ENCODE data around the gene CCDC57. TPM values are rescaled to one million over a fixed set of nuclear protein-coding genes. Genes with fewer than 3 reads are reported as not detected.

The CCDC57 gene
- total and polyA plus RNA-seq, 4 donors: 5.4 to 19.1 (median 11.7) TPM

DNA sequence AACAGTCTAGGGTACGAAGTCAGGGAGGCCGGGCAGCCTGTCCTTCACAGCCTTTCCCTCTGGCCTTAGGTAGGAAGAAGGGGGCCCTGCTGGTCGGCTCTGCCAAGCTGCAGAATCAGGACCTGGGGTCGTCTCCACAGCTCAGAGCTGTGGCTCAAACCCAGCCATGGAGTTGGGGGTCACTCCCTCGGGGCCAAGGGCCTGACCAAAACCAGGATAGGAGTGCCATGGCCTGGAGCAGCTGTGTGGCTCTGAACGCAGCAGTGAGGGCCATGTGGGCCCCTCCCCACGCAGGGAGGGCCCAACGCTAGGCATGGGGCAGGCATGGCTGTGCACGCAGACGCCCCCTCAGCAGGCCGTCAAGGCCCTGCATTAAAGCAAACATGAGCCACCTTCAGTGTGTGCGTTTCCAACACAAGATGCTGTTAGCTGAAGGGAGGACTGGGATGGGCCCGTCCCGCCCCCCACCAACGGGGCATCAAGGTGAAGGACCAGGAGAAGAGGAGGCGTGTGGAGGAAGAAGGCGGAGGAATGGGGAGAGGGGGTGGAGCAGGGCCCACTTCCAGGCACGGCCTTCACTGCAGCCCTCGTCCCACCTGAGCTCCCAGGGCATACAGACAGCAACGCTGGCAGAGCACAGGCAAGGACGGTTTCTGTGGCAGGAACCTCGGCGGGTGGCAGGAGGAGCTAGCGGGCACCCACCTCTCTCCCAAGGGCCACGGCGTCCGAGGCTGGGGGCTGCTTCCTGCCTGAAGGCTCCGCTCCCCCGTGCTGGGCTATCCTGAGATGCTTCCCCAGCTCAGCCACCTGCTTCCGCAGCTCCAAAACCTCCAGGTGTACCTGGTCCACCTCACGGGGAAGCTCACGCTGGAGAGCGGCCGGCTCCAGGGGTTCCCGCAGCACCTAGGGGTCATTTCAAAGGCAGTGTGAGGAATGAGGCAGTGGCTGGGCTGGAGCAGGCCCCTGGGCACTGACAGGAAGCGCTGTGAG lies 55.3 kb downstream of the CCDC57 start:
- no peaks in the 10 kb centered on the region for H3K9me3 ChIP-seq (ENCODE audit: control insufficient read depth in 4 of 4, low read length in 3 of 4)
- H3K4me3 ChIP-seq (ENCODE audit: low read depth in 1 of 3, low read length in 3 of 3): no peak overlapping the region
- no peaks in the 10 kb centered on the region for H3K27me3 ChIP-seq (ENCODE audit: control insufficient read depth in 4 of 4, insufficient read depth in 4 of 4, low read length in 3 of 4)
- no peak overlapping the region for H3K9ac ChIP-seq (ENCODE audit: low read depth in 1 of 2, low read length in 2 of 2)
- peaks cover 3 to 20% (median 17%) of the 10 kb centered on the region in 4 donors for H3K4me1 ChIP-seq (ENCODE audit: control insufficient read depth in 4 of 4, insufficient read depth in 4 of 4, low read length in 3 of 4)
- H3K36me3 ChIP-seq (ENCODE audit: control insufficient read depth in 4 of 4, insufficient read depth in 3 of 4, low read depth in 1 of 4, low read length in 3 of 4): peaks cover 0 to 2% (median 0%) of the 10 kb centered on the region in 4 donors
- no peak overlapping the region for H3K27ac ChIP-seq (ENCODE audit: low read depth in 1 of 2, low read length in 2 of 2)
- no peak for TF ChIP-seq JUND (IDR thresholded peaks at IDR 0.05)
- TF ChIP-seq, protein P1, sequence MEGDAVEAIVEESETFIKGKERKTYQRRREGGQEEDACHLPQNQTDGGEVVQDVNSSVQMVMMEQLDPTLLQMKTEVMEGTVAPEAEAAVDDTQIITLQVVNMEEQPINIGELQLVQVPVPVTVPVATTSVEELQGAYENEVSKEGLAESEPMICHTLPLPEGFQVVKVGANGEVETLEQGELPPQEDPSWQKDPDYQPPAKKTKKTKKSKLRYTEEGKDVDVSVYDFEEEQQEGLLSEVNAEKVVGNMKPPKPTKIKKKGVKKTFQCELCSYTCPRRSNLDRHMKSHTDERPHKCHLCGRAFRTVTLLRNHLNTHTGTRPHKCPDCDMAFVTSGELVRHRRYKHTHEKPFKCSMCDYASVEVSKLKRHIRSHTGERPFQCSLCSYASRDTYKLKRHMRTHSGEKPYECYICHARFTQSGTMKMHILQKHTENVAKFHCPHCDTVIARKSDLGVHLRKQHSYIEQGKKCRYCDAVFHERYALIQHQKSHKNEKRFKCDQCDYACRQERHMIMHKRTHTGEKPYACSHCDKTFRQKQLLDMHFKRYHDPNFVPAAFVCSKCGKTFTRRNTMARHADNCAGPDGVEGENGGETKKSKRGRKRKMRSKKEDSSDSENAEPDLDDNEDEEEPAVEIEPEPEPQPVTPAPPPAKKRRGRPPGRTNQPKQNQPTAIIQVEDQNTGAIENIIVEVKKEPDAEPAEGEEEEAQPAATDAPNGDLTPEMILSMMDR (IDR thresholded peaks at IDR 0.05; ENCODE audit: low read depth, low read length, missing input control): no peak
- no peak for DNase-seq (ENCODE audit: low spot score)
- 94% methylated on average over 36 of the region's 36 CpGs for WGBS

DNA sequence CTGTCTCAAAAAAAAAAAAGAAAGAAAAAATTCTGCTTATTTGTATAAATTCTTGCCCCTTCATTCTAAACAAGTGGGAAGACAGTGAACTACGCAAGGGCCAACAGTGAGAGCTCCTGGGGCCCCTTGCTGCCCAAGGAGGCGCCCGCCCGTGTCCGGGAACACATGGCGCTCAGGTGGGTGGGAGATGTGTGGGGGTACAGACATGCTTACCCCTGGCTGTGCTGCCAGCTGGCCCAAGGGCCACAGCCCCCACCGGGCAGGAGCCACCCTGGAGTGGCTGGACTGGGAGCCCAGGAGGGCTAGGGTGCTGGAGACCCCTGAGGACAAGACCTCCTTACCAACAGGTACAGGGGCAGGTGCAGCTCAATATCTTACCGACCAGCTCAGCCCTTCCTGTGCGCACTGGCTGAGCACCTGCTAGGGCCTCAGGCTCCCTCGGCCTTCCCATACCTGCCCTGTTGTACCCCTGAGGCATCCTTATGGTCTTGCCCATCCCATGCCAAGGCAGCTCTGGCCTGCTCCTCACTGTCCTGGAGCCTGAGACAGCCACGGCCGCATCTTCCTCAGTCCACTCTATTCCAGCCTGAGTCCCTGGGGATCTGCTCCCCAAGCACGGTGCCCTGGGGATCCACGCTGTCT lies 56.2 kb downstream of the CCDC57 start:
- Histone ChIP-seq H3K9ac (ENCODE audit: low read depth in 1 of 2, low read length in 2 of 2) (no peak overlapping the region), H3K4me3 (ENCODE audit: low read depth in 1 of 3, low read length in 3 of 3) (no peak overlapping the region), H3K27me3 (ENCODE audit: control insufficient read depth in 4 of 4, insufficient read depth in 4 of 4, low read length in 3 of 4) (no peaks in the 10 kb centered on the region), H3K9me3 (ENCODE audit: control insufficient read depth in 4 of 4, low read length in 3 of 4) (no peaks in the 10 kb centered on the region), H3K36me3 (ENCODE audit: control insufficient read depth in 4 of 4, insufficient read depth in 3 of 4, low read depth in 1 of 4, low read length in 3 of 4) (peaks cover 0 to 2% (median 0%) of the 10 kb centered on the region in 4 donors), H3K4me1 (ENCODE audit: control insufficient read depth in 4 of 4, insufficient read depth in 4 of 4, low read length in 3 of 4) (peaks cover 3 to 30% (median 22%) of the 10 kb centered on the region in 4 donors), H3K27ac (ENCODE audit: low read depth in 1 of 2, low read length in 2 of 2) (no peak overlapping the region)
- 97% methylated on average over 14 of the region's 14 CpGs for WGBS
- TF ChIP-seq GABPA (IDR thresholded peaks at IDR 0.05 in 1 of 2, conservative IDR thresholded peaks at IDR 0.05 in 1 of 2): no peak
- TF ChIP-seq YY1 (IDR thresholded peaks at IDR 0.05): no peak
- TF ChIP-seq, protein P2, sequence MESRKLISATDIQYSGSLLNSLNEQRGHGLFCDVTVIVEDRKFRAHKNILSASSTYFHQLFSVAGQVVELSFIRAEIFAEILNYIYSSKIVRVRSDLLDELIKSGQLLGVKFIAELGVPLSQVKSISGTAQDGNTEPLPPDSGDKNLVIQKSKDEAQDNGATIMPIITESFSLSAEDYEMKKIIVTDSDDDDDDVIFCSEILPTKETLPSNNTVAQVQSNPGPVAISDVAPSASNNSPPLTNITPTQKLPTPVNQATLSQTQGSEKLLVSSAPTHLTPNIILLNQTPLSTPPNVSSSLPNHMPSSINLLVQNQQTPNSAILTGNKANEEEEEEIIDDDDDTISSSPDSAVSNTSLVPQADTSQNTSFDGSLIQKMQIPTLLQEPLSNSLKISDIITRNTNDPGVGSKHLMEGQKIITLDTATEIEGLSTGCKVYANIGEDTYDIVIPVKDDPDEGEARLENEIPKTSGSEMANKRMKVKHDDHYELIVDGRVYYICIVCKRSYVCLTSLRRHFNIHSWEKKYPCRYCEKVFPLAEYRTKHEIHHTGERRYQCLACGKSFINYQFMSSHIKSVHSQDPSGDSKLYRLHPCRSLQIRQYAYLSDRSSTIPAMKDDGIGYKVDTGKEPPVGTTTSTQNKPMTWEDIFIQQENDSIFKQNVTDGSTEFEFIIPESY (IDR thresholded peaks at IDR 0.05): no peak
- no peak for TF ChIP-seq JUND (IDR thresholded peaks at IDR 0.05)
- no peak for TF ChIP-seq FOXA1 (IDR thresholded peaks at IDR 0.05)
- TF ChIP-seq, protein P3, sequence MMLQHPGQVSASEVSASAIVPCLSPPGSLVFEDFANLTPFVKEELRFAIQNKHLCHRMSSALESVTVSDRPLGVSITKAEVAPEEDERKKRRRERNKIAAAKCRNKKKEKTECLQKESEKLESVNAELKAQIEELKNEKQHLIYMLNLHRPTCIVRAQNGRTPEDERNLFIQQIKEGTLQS (IDR thresholded peaks at IDR 0.05): no peak
- TF ChIP-seq, protein P4, sequence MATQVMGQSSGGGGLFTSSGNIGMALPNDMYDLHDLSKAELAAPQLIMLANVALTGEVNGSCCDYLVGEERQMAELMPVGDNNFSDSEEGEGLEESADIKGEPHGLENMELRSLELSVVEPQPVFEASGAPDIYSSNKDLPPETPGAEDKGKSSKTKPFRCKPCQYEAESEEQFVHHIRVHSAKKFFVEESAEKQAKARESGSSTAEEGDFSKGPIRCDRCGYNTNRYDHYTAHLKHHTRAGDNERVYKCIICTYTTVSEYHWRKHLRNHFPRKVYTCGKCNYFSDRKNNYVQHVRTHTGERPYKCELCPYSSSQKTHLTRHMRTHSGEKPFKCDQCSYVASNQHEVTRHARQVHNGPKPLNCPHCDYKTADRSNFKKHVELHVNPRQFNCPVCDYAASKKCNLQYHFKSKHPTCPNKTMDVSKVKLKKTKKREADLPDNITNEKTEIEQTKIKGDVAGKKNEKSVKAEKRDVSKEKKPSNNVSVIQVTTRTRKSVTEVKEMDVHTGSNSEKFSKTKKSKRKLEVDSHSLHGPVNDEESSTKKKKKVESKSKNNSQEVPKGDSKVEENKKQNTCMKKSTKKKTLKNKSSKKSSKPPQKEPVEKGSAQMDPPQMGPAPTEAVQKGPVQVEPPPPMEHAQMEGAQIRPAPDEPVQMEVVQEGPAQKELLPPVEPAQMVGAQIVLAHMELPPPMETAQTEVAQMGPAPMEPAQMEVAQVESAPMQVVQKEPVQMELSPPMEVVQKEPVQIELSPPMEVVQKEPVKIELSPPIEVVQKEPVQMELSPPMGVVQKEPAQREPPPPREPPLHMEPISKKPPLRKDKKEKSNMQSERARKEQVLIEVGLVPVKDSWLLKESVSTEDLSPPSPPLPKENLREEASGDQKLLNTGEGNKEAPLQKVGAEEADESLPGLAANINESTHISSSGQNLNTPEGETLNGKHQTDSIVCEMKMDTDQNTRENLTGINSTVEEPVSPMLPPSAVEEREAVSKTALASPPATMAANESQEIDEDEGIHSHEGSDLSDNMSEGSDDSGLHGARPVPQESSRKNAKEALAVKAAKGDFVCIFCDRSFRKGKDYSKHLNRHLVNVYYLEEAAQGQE (IDR thresholded peaks at IDR 0.05): no peak
- TF ChIP-seq RAD21 (IDR thresholded peaks at IDR 0.05): no peak
- TF ChIP-seq HNF4G (IDR thresholded peaks at IDR 0.05): no peak
- no peak for TF ChIP-seq SP1 (IDR thresholded peaks at IDR 0.05)
- TF ChIP-seq NR2F2 (IDR thresholded peaks at IDR 0.05): no peak
- no peak for TF ChIP-seq EGR1 (IDR thresholded peaks at IDR 0.05; ENCODE audit: low read depth in 2 of 2)
- TF ChIP-seq, protein P5, sequence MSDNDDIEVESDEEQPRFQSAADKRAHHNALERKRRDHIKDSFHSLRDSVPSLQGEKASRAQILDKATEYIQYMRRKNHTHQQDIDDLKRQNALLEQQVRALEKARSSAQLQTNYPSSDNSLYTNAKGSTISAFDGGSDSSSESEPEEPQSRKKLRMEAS (IDR thresholded peaks at IDR 0.05): no peak
- TF ChIP-seq, protein P1 (IDR thresholded peaks at IDR 0.05; ENCODE audit: low read depth, low read length, missing input control): no peak
- no peak for TF ChIP-seq TAF1 (conservative IDR thresholded peaks at IDR 0.05)
- no peak for TF ChIP-seq FOXA2 (IDR thresholded peaks at IDR 0.05)
- TF ChIP-seq RXRA (IDR thresholded peaks at IDR 0.05): no peak
- no peak for TF ChIP-seq HNF4A (conservative IDR thresholded peaks at IDR 0.05)
- DNase-seq (ENCODE audit: low spot score): no peak

Measured in liver (tissue), 9 donors.